Measurements from ENCODE around the gene RPL18. TPM values are rescaled to one million over a fixed set of nuclear protein-coding genes. Genes with fewer than 3 reads are reported as not detected.

The RPL18 gene
- total RNA-seq, 2 experiments from 2014 or later = 1,371 to 1,433 TPM

- H3K36me3 Mint-ChIP-seq (ENCODE audit: low read depth) = peaks cover 59% of the 10 kb centered on the region
- ATAC-seq = no peak
- no peaks in the 10 kb centered on the region for H3K9me3 Mint-ChIP-seq (ENCODE audit: insufficient read depth)
- peak overlapping the region; percentile 97 for H3K4me3 Mint-ChIP-seq
- no peak for DNase-seq
- peaks cover 36% of the 10 kb centered on the region for H3K4me1 Mint-ChIP-seq (ENCODE audit: low read depth)
- ChIA-PET POLR2A (interaction anchor here (1.0 to 2.1 kb wide), 4 partner anchors 9 to 25 kb away, joined by 3 to 12 read pairs (median 3); no protein-coding TSS in a partner anchor), CTCF (interaction anchor here (1.0 to 3.4 kb wide), 5 partner anchors 8 to 110 kb away, joined by 3 to 20 read pairs (median 4); partner anchors contain the start of gene CA11)
- peak overlapping the region; percentile 99 for H3K27ac Mint-ChIP-seq
- H3K27me3 Mint-ChIP-seq (ENCODE audit: low read depth) = no peaks in the 10 kb centered on the region
These were observed 1.6 kb downstream of the RPL18 start for GRCh38 chr19:48617146-48617937.

- POLR2A ChIA-PET = interaction anchor here (1.2 kb wide), 1 partner anchor 11 kb away, joined by 3 read pairs; no protein-coding TSS in a partner anchor
- DNase-seq = no peak
- Mint-ChIP-seq H3K4me3 (peak overlapping the region; percentile 97), H3K36me3 (ENCODE audit: low read depth) (peaks cover 55% of the 10 kb centered on the region), H3K27ac (peak overlapping the region; percentile 16), H3K9me3 (ENCODE audit: insufficient read depth) (no peaks in the 10 kb centered on the region), H3K27me3 (ENCODE audit: low read depth) (no peaks in the 10 kb centered on the region), H3K4me1 (ENCODE audit: low read depth) (peaks cover 32% of the 10 kb centered on the region)
- no peak for ATAC-seq
- CTCF ChIA-PET = interaction anchor here (1.0 to 3.4 kb wide), 3 partner anchors 8 to 109 kb away, joined by 3 to 20 read pairs (median 4); partner anchors contain the start of gene CA11
These were observed 2.4 kb downstream of the RPL18 start for GRCh38 chr19:48616491-48617056.

- DNase-seq (peak; percentile 21), ATAC-seq (no peak)
- no peaks in the 10 kb centered on the region for H3K9me3 Mint-ChIP-seq (ENCODE audit: insufficient read depth)
- H3K27me3 Mint-ChIP-seq (ENCODE audit: low read depth) = no peaks in the 10 kb centered on the region
- peak overlapping the region; percentile 16 for H3K27ac Mint-ChIP-seq
- POLR2A ChIA-PET = interaction anchor here (0.7 to 1.2 kb wide), 2 partner anchors 8 to 12 kb away, joined by 3 read pairs; no protein-coding TSS in a partner anchor
- CTCF ChIA-PET = interaction anchor here (1.0 to 1.3 kb wide), 2 partner anchors 30 to 109 kb away, joined by 3 to 4 read pairs; partner anchors contain the start of gene CA11
- peaks cover 52% of the 10 kb centered on the region for H3K36me3 Mint-ChIP-seq (ENCODE audit: low read depth)
- H3K4me1 Mint-ChIP-seq (ENCODE audit: low read depth) = peaks cover 29% of the 10 kb centered on the region
- peak overlapping the region; percentile 97 for H3K4me3 Mint-ChIP-seq
These were observed 2.9 kb downstream of the RPL18 start for GRCh38 chr19:48616041-48616436.

GRCh38 chr19:48615231-48616040 is 3.5 kb downstream of the RPL18 start:
- H3K27me3 Mint-ChIP-seq (ENCODE audit: low read depth) = no peaks in the 10 kb centered on the region
- H3K4me3 Mint-ChIP-seq = peak overlapping the region; percentile 8
- H3K36me3 Mint-ChIP-seq (ENCODE audit: low read depth) = peaks cover 52% of the 10 kb centered on the region
- no peak for ATAC-seq
- DNase-seq = no peak
- ChIA-PET CTCF (no interaction called here), POLR2A (interaction anchor here (0.7 to 1.2 kb wide), 2 partner anchors 9 to 12 kb away, joined by 3 read pairs; no protein-coding TSS in a partner anchor)
- no peak overlapping the region for H3K27ac Mint-ChIP-seq
- peaks cover 29% of the 10 kb centered on the region for H3K4me1 Mint-ChIP-seq (ENCODE audit: low read depth)
- no peaks in the 10 kb centered on the region for H3K9me3 Mint-ChIP-seq (ENCODE audit: insufficient read depth)

- peaks cover 21% of the 10 kb centered on the region for H3K4me1 Mint-ChIP-seq (ENCODE audit: low read depth)
- peaks cover 48% of the 10 kb centered on the region for H3K36me3 Mint-ChIP-seq (ENCODE audit: low read depth)
- peak within 1 kb of the TSS; percentile 10 for H3K27ac Mint-ChIP-seq
- no peak for ATAC-seq
- ChIA-PET POLR2A (no interaction called here), CTCF (no interaction called here)
- no peaks in the 10 kb centered on the region for H3K27me3 Mint-ChIP-seq (ENCODE audit: low read depth)
- H3K9me3 Mint-ChIP-seq (ENCODE audit: insufficient read depth) = no peaks in the 10 kb centered on the region
- DNase-seq = no peak
- H3K4me3 Mint-ChIP-seq = peak within 1 kb of the TSS; percentile 8
These were observed 4.3 kb downstream of the RPL18 start, which contains the start of gene FAM83E for GRCh38 chr19:48614436-48615230. Gene FAM83E, minus strand, starts transcription at chr19:48615076. Its CDS starts 1,704 bp downstream, at chr19:48613372.

- H3K9me3 Mint-ChIP-seq (ENCODE audit: insufficient read depth) = no peaks in the 10 kb centered on the region
These were observed 5.0 kb downstream of the RPL18 start for GRCh38 chr19:48613852-48614435.

GRCh38 chr19:48613024-48613851 is 5.7 kb downstream of the RPL18 start:
- no peak overlapping the region for H3K4me3 Mint-ChIP-seq
- peaks cover 38% of the 10 kb centered on the region for H3K36me3 Mint-ChIP-seq (ENCODE audit: low read depth)
- DNase-seq = no peak
- H3K4me1 Mint-ChIP-seq (ENCODE audit: low read depth) = peaks cover 23% of the 10 kb centered on the region
- H3K27me3 Mint-ChIP-seq (ENCODE audit: low read depth) = no peaks in the 10 kb centered on the region
- ChIA-PET POLR2A (no interaction called here), CTCF (no interaction called here)
- H3K9me3 Mint-ChIP-seq (ENCODE audit: insufficient read depth) = no peaks in the 10 kb centered on the region
- peak overlapping the region; percentile 10 for H3K27ac Mint-ChIP-seq
- peak; percentile 13 for ATAC-seq

More at GRCh38 chr19:48613852-48614435, 5.0 kb downstream of the RPL18 start:
- ATAC-seq (no peak), DNase-seq (peak; percentile 23)
- Mint-ChIP-seq H3K4me3 (no peak overlapping the region), H3K27me3 (ENCODE audit: low read depth) (no peaks in the 10 kb centered on the region), H3K4me1 (ENCODE audit: low read depth) (peaks cover 19% of the 10 kb centered on the region), H3K27ac (peak overlapping the region; percentile 10), H3K36me3 (ENCODE audit: low read depth) (peaks cover 45% of the 10 kb centered on the region)
- POLR2A ChIA-PET = no interaction called here
- CTCF ChIA-PET = no interaction called here

GRCh38 chr19:48611872-48612271 is 7.1 kb downstream of the RPL18 start:
- H3K36me3 Mint-ChIP-seq (ENCODE audit: low read depth) = peaks cover 25% of the 10 kb centered on the region
- ATAC-seq (no peak), DNase-seq (peak; percentile 21)
- H3K4me3 Mint-ChIP-seq = no peak overlapping the region
- no peaks in the 10 kb centered on the region for H3K9me3 Mint-ChIP-seq (ENCODE audit: insufficient read depth)
- H3K4me1 Mint-ChIP-seq (ENCODE audit: low read depth) = peaks cover 15% of the 10 kb centered on the region
- CTCF ChIA-PET = no interaction called here
- POLR2A ChIA-PET = no interaction called here
- no peak overlapping the region for H3K27ac Mint-ChIP-seq
- no peaks in the 10 kb centered on the region for H3K27me3 Mint-ChIP-seq (ENCODE audit: low read depth)

GRCh38 chr19:48609571-48610108 is 9.3 kb downstream of the RPL18 start:
- no peaks in the 10 kb centered on the region for H3K9me3 Mint-ChIP-seq (ENCODE audit: insufficient read depth)
- H3K27ac Mint-ChIP-seq = no peak overlapping the region
- H3K36me3 Mint-ChIP-seq (ENCODE audit: low read depth) = peaks cover 7% of the 10 kb centered on the region
- peaks cover 4% of the 10 kb centered on the region for H3K4me1 Mint-ChIP-seq (ENCODE audit: low read depth)
- POLR2A ChIA-PET = interaction anchor here (0.6 to 1.5 kb wide), 3 partner anchors 9 to 14 kb away, joined by 4 to 11 read pairs (median 5); partner anchors contain the start of genes RPL18 and SPHK2
- no peaks in the 10 kb centered on the region for H3K27me3 Mint-ChIP-seq (ENCODE audit: low read depth)
- no peak for DNase-seq
- CTCF ChIA-PET = interaction anchor here (0.8 to 3.4 kb wide), 15 partner anchors 8 to 276 kb away, joined by 3 to 32 read pairs (median 6); partner anchors contain the start of genes RPL18, SPHK2, SYNGR4 and TMEM143
- H3K4me3 Mint-ChIP-seq = no peak overlapping the region
- ATAC-seq = no peak

All from activated CD8-positive, alpha-beta T cell treated with anti-CD3 and anti-CD28 coated beads, Interleukin-2, amount 10 ng/mL, durations not matched to agents 7 days and 5 days (primary cell).